GM19238 (cell line): Measurements from ENCODE around the gene IRF2.

Experiments used
- DNase-seq: peaks from one replicate; pipeline ENCODE4 v3.0.0; 2011; ENCODE audit warnings: low spot score; ENCODE audit not compliant: insufficient read length

The IRF2 gene

DNA sequence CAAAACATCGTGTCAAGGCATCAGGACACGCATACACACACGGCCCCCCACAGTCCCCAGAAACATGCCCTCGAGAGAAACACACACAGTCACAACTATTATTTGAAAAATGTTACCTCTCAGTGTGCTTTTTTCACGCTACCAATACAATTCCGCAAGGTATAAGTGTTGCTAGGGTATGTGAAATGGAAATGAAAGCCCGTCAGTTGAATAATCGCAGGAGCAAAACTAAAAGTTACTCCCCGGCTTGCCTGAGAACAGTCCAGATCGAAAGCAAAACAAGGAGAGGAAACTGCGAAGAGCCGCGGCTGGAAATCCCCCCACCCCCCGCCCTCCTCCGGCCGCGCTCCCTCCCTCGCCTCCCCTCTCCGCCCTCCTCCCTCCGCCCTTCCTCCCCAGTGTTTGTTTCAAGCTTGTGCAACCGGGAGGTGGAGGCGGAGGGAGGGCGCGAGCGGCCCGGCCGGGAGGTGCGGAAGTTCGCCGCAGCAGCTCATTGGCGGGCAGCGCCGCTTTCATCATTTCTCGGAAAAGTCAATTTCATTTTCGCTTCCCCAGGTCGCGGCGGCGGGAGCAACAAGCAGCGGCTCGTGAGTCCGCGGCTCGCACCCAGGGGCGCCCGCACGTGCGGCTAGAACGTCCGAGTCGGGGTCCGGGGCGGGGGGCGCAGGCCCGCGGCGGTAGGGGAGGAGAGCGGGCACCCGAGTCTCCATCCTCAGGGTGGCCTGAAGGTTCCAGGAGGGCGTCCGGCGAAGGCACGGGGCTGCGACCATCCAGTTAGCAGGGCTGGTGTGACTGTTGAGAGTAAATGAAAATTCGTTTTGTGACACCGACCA, at the start of gene IRF2:
Gene IRF2, minus strand, starts transcription at position 288 of the 833 bp plus-strand sequence. CDS start 45,486 bp downstream, outside the sequence.
- DNase-seq = peak; percentile 90

DNA sequence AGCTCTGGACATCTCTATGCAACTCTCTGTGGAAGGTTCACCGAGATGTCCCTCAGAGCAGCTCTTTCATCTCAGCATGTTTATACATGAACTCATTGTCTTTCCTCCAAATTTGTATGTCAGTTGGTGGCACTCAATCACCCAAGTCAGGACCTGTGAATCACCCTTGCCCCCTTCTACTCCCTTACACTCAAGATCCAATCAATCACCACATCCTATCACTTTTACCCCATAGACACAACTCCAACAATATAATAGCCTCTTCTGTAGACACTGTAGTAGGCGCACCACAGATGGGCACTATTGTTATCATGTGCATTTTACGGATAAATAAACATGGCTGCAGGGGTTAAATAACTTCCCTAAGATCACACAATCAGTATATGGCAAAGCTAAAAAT, 41.3 kb upstream of the IRF2 start:
- DNase-seq = no peak

DNA sequence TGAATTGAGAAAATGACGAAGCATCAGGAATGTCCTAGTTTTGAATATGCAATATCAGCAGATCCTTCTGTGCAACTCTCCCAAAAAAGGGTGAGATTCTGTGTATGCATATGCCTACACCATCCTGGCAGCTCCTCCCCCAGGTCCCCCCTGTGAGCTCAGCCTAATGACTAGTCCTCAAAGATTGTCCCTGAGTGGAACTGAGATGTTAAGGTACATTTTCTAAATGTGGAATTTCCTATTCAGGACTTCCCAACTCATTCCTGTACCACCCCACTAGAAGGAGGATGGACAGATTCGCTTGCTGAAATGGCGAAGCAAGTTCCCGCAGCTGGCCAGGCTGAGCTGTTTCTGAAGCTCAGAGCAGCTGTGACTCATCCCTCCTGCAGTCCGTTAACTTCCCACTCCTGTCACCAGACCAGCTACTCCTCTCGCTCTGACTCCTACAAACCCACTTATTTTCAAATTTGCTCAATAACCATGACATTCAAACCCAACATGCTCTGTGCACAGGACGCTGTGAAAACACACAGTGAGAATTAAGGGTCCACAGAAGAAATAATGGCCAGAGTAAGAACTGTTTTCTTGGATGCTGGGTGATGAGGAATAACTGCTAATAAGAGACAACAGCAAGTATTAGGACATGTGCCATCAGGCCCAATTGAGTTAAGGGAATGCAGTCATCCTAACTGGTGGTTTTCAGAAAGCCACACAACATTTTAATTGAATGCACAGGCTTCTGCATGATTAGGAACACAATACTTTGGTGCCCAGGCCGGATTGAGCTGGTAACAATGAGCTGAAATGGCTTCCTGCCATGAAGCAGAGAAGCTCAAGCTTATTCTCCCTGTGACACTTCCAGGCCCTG, 40.0 kb upstream of the IRF2 start:
- DNase-seq = peak; percentile 74

DNA sequence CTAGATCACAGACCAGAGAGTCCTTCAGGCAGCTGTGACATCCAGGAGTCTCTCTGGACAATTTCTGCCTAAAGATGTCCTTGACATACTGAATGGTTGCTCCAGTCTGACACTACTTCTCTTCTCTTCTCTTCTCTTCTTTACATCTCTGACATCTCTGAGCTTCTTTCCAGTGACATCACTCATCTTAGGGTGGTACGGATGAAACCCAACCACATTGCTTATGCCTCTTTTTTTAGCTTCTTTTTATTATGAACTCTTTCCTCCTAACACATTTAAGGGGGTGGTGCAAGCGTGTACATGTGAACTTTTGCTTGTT, 39.4 kb upstream of the IRF2 start:
- no peak for DNase-seq

DNA sequence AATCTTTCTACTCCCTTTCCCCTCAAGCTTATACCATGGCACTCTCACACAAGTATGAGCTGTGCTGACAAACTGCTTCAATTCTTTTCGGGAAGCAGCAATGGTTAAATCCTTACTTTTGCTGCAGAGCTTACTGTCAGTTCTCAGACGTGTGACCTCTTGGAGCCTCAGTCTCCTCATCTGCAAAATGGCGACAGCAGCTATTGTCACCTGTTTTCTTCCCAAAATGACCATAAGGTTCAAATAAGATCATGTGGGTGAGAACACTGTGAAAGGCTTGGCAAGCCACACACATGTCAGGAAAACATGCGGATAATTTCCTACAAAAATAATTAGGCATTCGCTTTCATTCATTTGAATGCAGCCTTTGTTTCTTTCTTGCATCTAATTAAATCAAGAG, 36.8 kb upstream of the IRF2 start:
- no peak for DNase-seq

DNA sequence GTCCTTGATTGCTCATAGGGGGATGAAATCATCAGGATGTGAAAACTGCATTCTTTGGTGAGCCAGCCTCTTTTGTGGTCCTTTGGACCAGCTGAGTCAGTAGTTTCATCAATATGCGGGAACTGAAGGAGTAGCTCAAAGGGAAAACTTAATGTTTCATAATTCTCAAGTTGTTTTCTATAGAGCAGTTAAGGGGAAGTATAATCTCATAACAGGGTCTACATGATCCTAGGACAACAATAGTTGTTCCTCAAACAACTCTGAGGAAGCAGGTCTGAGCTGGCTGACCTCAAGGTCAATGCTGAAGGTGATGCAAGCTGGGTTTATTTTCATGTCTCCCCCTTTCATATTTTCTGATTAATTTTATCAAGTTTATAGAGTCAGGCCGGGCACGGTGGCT, 36.1 kb upstream of the IRF2 start:
- DNase-seq = no peak

DNA sequence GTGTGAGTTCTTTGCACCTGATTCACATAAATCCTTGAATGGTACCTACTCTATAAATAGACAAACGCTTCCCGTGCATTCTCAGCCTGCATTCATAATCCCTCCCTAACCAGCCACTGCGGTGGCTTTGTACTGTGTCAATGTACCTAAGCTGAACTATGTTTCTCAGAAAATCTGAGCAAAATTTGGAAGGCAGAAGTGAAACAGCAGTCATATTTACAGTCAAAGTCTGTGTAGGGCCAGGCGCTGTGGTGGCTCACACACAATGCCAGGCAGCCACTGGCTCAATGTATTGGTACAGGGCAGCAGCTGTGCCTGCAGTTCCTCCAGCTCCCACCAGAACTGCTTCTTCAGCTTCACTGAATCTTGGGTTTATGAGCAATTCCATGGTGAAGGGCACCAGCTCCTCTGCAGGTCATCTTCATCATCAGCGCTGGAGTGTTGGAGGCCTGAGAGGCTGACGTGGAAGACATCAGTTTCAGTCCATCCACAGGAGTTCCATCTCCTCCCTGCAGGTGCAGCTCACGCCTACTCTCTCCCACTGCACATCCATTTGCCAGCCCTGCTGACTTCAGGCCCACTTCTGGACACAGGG, 32.3 kb upstream of the IRF2 start:
- peak; percentile 42 for DNase-seq

DNA sequence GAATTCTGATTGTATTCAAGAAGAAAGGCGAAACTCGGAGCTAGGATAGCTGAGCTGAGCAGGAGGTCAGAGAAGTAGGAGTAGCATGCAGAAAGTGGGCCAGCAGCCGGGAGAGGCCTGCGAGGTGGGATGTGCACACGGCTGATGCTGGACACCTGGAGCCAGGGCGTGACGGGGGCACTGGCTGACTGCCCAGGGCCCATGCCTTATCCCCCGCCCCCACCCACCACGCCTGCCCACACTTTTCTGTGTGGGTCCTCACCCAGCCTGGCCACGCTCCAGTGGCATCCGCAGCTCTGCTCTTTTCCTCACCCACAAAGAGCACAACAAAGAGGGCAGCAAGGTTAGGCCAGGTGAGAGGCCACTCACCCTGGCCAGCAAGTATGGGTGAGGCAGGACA, 30.0 kb upstream of the IRF2 start:
- DNase-seq = no peak

DNA sequence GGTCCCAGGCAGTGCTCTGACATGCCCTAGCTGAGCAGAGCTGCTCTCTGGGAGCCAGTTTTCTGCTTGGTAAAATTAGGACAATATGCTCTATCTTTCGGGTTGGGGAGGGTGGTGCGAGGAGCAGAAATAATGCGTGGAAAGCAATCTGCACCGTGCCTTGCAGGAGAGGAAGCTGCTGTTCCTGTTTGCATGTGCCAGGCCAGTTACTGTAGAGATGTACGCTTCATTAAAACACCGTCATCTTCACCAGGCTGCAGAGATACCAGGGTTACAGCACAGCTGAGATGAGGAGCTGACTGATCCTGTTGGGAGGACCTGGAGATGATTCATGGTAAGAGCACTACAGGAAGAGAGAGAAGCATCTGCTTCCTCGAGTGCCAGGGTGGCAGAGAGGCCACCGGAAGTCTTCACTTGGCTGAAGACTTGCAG, 29.5 kb upstream of the IRF2 start:
- DNase-seq = no peak

DNA sequence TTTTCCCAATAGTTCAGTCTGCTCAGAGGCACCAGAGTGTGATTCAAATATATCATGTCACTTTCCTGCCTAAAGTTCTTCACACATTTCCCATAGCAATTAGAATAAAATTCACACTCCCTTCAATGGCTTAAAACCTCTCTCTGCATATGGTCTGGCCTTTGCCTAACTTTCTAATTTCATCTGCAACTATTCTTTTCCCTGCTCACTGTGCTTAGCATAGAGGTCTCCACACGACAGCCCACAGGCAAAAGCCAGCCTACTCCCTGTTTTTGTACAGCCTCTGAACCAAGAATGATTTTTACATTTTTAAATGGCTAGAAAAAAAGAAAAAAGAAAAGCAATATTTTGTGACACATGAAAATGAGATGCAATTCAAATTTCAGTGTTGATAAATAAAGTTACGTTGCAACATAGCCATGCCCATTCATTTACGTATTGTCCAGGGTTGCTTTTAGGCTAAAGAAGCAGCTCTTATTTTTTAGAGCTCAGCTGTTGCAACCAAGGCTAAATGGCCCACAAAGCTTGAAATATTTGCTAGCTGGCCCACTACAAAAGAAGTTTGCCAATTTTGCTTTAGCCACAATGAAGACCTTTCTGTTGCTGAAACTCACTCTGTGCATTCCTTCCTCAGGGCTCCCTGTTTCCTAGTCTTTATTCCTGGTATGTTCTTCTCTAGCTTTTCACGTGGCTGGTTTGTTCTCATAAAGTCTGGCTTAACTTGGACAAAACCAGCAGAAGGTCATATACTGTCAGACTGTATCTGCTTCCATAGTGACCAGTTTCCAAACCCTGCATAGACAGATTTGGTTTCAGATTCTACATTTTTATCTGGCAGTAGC, 26.6 kb upstream of the IRF2 start:
- no peak for DNase-seq

DNA sequence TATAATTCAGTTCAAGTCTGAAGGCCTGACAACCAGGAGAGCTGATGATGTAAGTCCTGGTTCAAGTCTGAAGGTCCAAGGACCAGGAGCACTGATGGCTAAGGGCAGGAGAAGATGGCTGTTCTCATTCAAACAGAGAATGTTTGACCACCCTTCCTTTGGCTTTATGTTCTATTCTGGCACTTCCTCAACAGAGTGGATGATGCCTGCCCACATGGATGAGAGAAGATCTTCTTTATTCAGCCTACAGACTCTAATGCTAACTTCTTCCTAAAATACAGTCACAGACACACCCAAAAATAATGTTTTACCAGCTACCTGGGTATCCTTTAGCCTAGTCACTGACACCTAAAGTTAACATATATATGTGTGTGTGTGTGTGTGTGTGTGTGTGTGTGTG, 25.6 kb upstream of the IRF2 start:
- DNase-seq = no peak

DNA sequence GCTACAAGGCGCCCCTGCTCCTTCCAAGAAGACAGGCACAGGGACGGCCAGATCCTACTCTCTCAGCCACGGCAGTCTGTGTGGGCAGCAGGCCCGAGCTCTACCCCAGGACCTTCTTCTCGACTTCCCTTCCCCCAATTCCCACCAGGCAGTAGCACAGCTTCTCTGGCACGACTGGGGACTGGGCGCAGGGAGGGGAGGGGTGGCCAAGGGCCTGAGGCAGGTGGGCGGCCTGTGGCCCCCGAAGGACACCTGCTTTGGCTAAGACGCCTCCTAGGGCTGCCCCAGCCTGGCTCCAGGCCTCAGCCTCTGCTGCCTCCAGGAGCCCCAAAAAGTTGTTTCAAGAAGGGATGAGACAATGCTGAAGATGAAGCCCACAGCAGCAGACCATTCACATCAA, 24.2 kb upstream of the IRF2 start:
- no peak for DNase-seq

DNA sequence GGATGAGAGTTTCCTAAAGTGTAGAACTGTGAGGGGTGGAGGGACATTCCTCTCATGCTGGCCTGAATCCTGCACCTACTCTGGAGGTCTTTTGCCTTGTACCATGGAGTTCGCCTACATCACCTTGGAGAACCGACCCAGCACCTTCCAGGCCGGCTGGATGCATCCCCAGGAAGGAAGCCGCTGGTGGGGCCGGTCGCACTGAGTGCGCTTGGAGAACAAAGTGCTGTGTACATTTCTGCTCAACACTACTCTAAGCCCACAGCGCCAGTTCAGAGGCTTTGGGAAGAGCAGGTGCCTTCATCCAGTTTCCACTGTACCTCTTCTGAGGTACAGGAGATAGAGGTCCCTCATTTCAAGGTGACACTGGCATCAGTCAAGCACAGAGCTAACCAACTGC, 15.4 kb upstream of the IRF2 start:
- DNase-seq = no peak

DNA sequence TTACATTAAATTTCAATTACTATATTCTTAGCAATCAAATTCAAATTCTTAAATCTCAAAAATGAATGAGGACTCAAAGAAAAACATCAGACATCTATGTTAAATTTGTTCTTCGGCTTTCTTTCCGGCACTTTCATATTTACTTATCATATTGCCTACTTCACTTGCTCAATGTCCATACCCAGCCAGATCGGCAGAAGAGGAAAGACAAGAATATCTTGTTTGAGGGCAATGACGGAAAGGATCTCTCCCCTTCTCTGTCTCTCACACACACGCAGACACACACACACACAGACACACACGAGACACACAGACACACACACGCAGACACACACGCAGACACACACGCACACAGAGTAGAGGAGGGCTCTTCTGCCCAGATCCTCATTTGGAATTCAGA, 13.2 kb upstream of the IRF2 start:
- no peak for DNase-seq

DNA sequence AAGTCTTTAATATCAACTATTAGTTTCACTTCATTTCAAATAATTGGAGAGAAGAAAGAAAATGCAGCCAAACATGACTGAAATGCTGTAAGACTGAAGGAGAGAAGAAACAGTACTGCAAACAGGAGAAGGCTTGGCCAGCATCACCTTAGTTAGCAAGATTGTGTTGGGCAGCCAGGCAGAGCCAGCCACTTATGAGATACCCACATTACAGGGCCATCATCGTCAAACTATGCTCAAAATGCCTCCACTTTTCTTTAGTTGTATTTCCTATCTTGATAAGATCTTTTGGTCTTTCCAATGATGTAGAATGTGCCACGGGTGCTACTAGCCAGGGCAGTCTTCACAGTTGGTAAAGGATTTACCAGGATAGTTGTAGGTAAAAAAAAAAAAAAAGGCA, 10.9 kb upstream of the IRF2 start:
- DNase-seq = no peak

DNA sequence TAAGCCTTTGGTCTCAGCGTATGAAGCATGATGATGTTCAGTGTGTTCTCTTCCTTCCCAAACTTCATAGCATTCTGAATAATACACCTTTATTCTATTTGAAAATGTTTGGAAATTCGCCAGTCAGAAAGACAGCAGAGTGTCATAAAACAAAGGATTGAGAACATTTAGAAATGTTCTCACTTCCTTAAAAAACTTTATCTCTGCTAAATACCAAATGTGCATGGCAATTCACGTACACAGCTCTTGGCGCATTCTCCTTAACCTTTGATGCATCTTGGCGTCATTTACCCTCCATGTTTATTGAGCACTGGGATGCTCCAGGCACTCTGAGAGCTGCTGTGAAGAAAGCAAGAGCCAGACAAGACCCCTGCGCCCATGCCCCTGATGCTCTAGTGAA, 7.2 kb upstream of the IRF2 start:
- no peak for DNase-seq

DNA sequence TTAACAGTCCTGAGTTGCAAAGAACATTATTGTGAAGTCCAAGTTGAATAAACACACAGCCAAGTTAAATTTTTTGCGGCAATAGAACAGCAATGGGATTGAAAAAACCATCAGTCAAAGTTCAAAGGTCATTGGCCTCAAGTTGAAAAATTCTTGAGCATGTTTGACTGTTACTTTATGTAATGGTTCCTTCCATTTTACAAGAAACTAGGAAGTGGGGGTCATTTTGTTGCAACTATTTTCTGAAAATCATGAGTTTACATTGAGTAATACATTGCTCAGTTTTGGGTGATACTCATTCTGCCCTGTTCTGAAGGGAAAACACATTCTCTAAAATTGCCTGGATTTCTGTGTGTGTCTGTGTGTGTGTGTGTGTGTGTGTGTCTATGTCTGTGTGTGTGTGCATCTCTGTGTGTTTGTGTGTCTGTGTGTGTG, 5.2 kb upstream of the IRF2 start:
- no peak for DNase-seq

DNA sequence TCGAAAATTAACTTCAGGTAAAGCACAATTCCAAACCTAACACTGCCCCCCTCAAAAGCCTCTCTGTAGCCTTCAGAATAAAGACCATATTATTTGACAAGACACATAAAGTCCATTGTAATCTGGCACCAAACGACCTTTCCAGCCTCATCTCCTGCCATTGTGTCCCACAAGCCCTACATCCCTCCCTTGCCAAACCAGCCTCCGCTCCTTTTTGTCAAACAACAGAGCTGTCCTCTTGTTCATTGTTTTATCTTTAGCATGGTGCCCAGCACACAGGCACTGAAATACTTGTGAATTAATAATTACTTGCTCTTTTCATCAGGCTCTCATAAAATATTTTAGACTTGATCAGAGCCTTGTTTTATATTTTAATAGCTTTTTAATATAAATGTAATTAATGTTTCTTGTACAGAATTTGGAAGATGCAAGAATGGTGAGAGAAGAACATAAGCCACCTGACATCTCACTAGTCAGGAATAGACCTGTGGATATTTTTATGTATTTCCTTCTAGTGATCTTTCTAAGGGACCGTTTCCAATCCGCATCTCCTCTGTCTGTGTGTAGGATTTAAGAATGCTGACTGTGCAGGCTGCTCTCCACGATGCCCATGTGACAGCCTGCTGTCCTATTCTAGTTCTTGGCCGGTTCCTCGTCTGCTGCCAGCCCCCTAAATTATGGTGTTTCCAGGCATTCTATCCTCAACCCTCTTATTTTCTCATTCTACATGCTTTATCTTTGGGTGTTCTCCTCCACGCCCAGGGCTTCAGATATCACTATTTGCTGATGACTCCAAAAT, 3.0 kb upstream of the IRF2 start:
- no peak for DNase-seq

DNA sequence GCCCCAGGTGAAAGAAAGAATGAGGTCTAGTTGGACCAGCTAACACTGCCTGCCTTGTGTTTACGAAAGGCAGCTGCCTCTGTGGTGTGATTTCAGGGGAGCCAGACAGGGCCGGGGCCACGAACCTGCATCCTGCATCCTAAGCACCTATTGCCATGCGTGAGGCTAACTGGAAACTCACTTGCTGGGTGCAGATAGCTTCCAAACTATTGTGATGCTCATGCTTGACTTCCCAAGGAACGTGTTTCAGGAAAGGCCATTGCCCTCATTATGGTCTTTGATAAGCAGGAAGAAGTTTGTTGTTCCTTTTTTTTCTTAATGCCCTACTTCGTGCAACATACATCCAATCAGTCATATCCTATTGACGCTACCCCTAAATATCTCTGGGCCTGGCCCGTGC, 2.3 kb upstream of the IRF2 start:
- DNase-seq = no peak

DNA sequence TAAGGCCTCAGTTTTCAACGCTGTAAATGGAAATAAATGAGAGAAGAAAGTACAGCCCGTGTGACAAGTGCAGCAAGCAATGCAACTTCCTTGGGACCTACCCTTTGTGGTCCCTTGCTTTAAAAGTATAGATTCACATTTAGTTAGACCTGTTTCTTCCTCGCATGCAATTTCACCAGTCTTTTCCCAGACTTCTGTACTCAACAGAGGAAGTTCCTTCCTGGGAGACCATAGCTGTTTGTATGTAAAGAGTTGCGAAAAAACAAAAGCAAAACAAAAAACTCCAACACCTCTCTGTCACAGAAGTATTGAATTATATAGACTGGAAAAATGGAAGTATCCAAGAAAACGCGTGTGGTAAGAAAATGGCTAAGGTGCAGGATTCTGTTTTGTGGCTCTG, 1.1 kb upstream of the IRF2 start:
- DNase-seq = no peak

DNA sequence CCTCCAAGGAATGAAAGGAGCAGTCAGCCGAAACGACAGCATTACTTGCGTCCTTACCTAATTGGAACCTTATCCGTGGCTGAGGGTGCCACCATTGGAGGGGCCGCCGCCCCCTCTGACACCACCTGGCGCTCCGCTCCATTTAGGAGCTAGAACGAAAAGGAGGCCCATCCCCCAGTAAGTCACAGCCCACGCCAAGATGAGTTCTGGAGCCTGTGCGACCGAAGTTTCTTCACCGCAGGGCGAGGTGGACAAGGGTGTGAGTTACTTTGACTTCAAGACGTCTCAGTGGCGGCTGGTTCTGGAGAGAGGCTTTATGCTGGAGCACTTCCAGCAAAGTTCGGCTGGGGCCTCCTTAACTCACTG, 729 bp upstream of the IRF2 start:
- DNase-seq = peak; percentile 33
